ENCODE measurements around the gene STT3B. TPM values are rescaled to one million over a fixed set of nuclear protein-coding genes. Genes with fewer than 3 reads are reported as not detected.

The STT3B gene
- polyA plus RNA-seq, 1 donor, result 225 TPM

GRCh38 chr3:31645256-31645655 lies 112.5 kb downstream of the STT3B start:
- no peak for DNase-seq

- DNase-seq, result no peak
Measured at GRCh38 chr3:31648286-31648968, 115.7 kb downstream of the STT3B start.

- no peak for DNase-seq
Measured at GRCh38 chr3:31652296-31652695, 119.6 kb downstream of the STT3B start.

GRCh38 chr3:31653464-31653863 lies 120.7 kb downstream of the STT3B start:
- no peak for DNase-seq

GRCh38 chr3:31654998-31655397 lies 122.3 kb downstream of the STT3B start:
- no peak for DNase-seq

GRCh38 chr3:31659246-31659645 lies 126.5 kb downstream of the STT3B start:
- no peak for DNase-seq

- no peak for DNase-seq
Measured at GRCh38 chr3:31661286-31661685, 128.6 kb downstream of the STT3B start.

- DNase-seq, result no peak
Measured at GRCh38 chr3:31661993-31662670, 129.4 kb downstream of the STT3B start.

GRCh38 chr3:31664031-31664430 lies 131.3 kb downstream of the STT3B start:
- DNase-seq, result no peak

GRCh38 chr3:31667582-31667981 lies 134.9 kb downstream of the STT3B start:
- DNase-seq, result no peak

- DNase-seq, result no peak
Measured at GRCh38 chr3:31668242-31668641, 135.5 kb downstream of the STT3B start.

- no peak for DNase-seq
Measured at GRCh38 chr3:31670136-31670535, 137.4 kb downstream of the STT3B start.

GRCh38 chr3:31670722-31671121 lies 138.0 kb downstream of the STT3B start:
- no peak for DNase-seq

GRCh38 chr3:31671451-31671850 lies 138.7 kb downstream of the STT3B start:
- DNase-seq, result no peak

GRCh38 chr3:31671976-31672375 lies 139.3 kb downstream of the STT3B start:
- DNase-seq, result no peak

GRCh38 chr3:31673950-31674349 lies 141.2 kb downstream of the STT3B start:
- DNase-seq, result no peak

GRCh38 chr3:31676556-31676955 lies 143.8 kb downstream of the STT3B start:
- DNase-seq, result no peak

- DNase-seq, result peak; percentile 38
Measured at GRCh38 chr3:31680072-31680870, 147.5 kb downstream of the STT3B start.

Measured in left kidney (tissue), 2 donors.